GM19043 (cell line): ENCODE measurements around the gene CALY.

Source experiments
- ATAC-seq: cut with Tn5 transposase; IDR thresholded peaks from one replicate; pipeline ENCODE4 v1.9.1; 2021; ENCODE audit warnings: low read depth; ENCODE audit not compliant: unreplicated experiment

Gene CALY

GRCh38 chr10:133353202-133353959 lies 16.7 kb upstream of the CALY start:
- no peak for ATAC-seq

GRCh38 chr10:133351408-133352318 lies 15.0 kb upstream of the CALY start:
- no peak for ATAC-seq

GRCh38 chr10:133350950-133351329 lies 14.2 kb upstream of the CALY start:
- no peak for ATAC-seq

GRCh38 chr10:133350283-133350949 lies 13.7 kb upstream of the CALY start:
- ATAC-seq = no peak

GRCh38 chr10:133349577-133350011 lies 12.9 kb upstream of the CALY start:
- ATAC-seq = no peak

GRCh38 chr10:133349160-133349568 lies 12.5 kb upstream of the CALY start:
- no peak for ATAC-seq

- no peak for ATAC-seq
These were observed 11.2 kb upstream of the CALY start for GRCh38 chr10:133347710-133348517.

- ATAC-seq = no peak
These were observed 9.7 kb upstream of the CALY start for GRCh38 chr10:133346413-133346812.

- no peak for ATAC-seq
These were observed 7.5 kb upstream of the CALY start for GRCh38 chr10:133344236-133344635.

GRCh38 chr10:133343558-133343957 lies 6.9 kb upstream of the CALY start:
- no peak for ATAC-seq

GRCh38 chr10:133342942-133343341 lies 6.2 kb upstream of the CALY start:
- no peak for ATAC-seq

- ATAC-seq = no peak
These were observed 5.3 kb upstream of the CALY start for GRCh38 chr10:133341983-133342382.

GRCh38 chr10:133339708-133340380 lies 3.1 kb upstream of the CALY start:
- ATAC-seq = no peak

GRCh38 chr10:133338080-133339071 lies 1.7 kb upstream of the CALY start:
- ATAC-seq = no peak

GRCh38 chr10:133337370-133337725 lies 652 bp upstream of the CALY start:
- no peak for ATAC-seq

- no peak for ATAC-seq
These were observed 549 bp downstream of the CALY start for GRCh38 chr10:133336118-133336576.

- ATAC-seq = no peak
These were observed 1.2 kb downstream of the CALY start for GRCh38 chr10:133335246-133336117.
